GM21381 (cell line): ENCODE results near the gene USH1C.

Source experiments
- ATAC-seq: cut with Tn5 transposase; IDR thresholded peaks from one replicate; pipeline ENCODE4 v1.9.1; 2021; ENCODE audit warnings: mild to moderate bottlenecking, moderate library complexity; ENCODE audit not compliant: unreplicated experiment

The USH1C gene

DNA sequence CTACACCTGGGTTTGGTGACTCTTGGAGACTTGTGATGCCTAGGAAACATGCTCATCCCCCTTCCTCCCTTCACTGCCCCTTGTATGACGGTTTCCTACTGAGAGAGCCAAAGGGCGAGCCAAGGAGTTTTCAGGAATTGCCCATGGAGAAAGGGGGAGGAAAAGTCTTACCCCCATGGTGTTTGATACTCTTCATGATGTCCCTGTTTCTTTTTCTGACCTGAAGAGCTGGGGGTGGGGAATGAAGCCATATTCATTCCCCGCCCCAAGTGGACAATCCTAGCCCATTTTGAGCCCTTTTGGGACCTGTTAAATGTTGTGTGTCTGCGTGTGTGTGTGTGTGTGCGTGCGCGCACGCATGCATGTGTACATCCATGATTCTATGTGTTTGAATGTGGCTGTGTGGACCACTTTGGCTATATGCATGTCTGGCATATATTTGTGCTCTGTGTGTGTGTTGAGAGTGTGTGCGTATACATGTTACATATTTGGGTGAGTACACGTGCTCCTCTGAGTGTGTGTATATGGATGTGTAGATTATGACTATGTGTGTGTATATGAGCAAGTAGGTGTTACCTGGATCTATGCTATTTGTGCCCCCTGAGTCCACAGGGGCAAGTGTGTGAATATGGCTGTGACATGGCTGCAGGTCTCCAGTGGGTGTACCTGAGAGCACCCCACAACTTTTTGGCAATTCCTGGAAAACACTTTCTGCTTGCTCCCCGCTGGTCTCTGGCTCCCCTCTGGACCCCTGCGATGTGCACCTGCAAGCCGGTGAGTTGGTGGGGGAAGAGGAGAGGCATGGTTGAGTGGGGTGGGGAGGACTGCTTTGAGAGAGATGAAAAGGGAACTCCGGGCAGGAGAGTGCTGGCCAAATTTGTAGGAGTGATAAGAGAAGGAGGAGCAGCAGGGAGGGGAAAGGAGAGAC lies 27.5 kb upstream of the USH1C start:
- no peak for ATAC-seq

DNA sequence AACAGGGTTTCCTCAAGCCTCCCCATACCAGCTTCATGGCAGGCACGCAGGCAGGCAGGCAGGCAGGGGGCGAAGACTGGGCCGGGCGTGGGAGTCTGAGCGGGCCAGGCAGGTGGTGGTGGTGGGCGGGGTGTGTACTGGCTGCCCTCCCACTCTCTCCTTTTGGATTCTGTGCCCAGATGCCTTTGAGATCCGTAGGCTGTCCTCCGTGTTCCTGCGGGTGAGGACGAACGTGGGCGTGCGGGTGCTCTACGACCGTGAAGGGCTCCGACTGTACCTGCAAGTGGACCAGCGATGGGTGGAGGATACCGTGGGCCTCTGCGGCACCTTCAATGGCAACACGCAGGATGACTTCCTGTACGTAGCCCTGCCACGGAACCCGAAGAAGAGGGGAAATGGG lies 25.8 kb upstream of the USH1C start:
- no peak for ATAC-seq

DNA sequence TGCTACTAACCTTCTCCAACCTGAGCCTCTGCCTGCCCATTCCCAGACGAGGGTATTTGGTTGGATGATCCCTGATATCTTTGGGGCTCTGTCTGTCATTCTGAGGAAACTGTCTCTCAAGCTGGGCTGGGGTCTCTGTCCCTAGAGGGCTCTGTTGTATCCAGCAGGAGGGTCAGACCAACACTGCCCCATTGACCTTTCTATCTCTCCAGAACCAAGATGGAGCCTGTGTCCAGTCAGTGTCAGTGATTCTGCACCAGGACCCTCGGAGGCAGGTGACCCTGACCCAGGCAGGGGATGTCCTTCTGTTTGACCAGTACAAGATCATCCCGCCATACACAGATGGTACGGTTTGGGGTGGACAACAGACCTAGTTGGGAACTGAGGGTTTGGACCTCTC lies 24.7 kb upstream of the USH1C start:
- ATAC-seq = no peak

DNA sequence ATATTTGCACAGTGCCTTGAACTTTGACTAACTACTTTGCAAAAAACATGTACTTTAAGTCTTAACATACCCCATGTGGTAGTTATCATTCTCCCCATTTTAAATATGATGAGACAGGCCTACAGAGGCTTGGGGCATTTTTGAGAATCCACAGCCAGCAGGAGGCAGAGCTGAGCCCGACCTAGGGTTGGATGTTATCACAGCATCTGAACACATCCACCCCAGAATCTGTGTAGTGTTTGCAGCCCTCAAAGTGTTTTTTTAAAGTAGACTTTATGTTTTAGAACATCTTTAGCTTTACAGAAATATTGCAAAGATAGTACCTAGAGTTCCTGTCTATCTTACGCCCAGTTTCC lies 20.4 kb upstream of the USH1C start:
- no peak for ATAC-seq

- ATAC-seq = no peak
Measured at GRCh38 chr11:17563961-17564686, 19.9 kb upstream of the USH1C start.

GRCh38 chr11:17563231-17563646 lies 19.0 kb upstream of the USH1C start:
- no peak for ATAC-seq

- no peak for ATAC-seq
Measured at GRCh38 chr11:17561526-17561925, 17.3 kb upstream of the USH1C start.

- no peak for ATAC-seq
Measured at GRCh38 chr11:17561111-17561415, 16.8 kb upstream of the USH1C start.

- no peak for ATAC-seq
Measured at GRCh38 chr11:17560281-17561110, 16.3 kb upstream of the USH1C start.

- ATAC-seq = no peak
Measured at GRCh38 chr11:17559341-17560087, 15.3 kb upstream of the USH1C start.

DNA sequence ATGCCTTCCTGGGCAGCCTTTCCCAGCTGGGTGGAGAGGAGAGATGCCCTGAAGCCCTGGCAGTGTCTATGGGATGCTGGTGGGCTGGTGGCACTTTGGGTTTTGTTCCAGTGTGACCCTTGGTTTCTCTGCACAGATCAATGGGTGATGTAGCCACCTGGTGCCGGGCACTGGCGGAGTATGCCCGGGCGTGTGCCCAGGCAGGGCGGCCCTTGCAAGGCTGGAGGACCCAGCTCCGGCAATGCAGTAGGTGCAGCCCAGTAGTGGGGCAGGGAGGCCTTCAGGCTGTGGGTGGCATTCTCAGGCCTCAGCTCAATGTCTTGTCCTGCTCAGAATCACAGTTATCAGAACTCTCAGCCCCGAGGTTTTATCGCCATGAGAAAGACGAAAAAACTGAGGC lies 14.7 kb upstream of the USH1C start:
- ATAC-seq = no peak

DNA sequence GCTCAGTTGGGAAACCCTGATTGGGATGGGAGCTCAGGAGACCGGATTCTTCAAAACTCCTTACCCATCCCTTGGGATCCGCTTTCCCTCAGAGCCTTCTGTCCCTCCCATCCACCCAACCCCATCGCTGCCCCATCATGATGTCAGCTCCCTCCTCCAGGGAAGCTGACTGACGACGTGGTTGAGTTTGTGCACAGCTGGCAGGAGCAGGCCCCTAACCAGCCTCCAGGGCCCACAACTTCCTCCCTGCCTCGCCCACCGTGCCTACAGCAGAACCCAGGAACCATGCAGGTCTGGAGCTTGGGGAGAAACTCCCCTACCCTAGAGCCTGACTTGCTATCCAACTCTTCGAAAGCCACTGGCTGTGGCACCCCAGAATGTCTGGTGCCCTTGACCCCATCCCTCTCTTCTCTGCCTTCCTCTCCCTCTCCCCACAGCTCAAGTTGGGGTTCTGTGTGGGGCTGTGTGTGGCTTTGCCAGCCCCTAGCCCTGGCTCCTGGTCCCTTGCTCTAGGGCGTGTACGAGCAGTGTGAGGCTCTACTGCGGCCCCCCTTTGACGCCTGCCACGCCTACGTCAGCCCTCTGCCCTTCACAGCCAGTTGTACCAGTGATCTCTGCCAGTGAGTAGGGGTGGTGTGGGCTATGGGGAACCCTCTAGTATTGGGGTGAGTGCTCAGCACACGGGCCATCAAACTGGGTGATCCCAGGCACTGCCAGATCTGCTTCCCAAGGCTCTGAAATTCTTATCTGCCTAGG lies 14.0 kb upstream of the USH1C start:
- ATAC-seq = no peak

GRCh38 chr11:17556999-17557398 lies 12.8 kb upstream of the USH1C start:
- ATAC-seq = no peak

- no peak for ATAC-seq
Measured at GRCh38 chr11:17554487-17554886, 10.3 kb upstream of the USH1C start.

DNA sequence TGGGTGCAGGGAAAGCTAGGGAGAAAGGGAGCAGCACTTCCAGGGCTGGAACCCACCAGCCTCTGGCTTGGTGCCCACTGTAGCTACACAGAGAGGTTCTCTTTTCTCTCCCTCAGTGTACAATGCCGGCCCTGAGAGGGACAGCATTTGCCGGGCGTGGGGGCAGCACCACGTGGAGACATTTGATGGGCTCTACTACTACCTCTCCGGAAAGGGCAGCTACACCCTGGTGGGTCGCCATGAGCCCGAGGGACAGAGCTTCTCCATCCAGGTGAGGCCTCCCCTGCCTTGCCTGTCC lies 9.0 kb upstream of the USH1C start:
- ATAC-seq = no peak

GRCh38 chr11:17552392-17553248 lies 8.4 kb upstream of the USH1C start:
- no peak for ATAC-seq

GRCh38 chr11:17552041-17552355 lies 7.8 kb upstream of the USH1C start:
- ATAC-seq = no peak

DNA sequence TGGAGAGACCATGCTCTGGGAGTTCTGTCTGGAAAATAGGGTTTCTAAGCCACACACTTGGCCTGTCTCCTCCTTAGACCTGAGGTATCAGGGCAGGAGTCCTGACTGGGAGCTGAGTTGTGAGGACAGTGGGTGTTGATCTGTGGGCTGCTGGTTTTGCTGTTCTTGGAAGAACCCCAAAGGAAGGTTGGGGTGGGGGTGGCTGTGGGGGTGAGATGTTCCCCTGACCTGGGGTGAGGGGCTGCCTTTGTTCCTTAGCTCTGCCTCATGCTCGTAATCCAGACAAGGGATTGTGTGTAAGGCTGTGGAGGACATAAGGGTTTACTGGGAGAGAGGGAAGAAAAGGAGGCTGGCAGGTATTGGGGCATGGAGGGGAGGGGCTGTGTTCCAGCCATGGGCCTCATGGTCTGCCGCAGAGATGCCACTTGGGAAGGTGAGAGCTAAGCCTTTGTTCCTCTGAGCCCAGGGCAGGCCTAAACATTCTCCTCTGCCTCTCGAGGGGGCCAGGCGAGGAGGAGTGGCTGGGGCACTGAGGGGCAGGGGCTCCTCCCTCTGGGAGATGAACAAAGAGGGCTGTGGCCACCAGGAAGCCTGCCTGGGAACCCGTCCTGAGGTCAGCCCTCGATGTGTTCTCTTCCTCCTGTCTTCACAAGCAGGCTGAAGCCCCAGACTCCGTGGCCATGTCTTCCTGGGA lies 7.3 kb upstream of the USH1C start:
- ATAC-seq = no peak
